SU-DHL-6 (cell line): ENCODE data around the gene BCL2.

ENCODE experiments used
- CTCF ChIP-seq: fragments of 200-600 bp; sonication (generic); IDR thresholded peaks from one replicate; pipeline ENCODE4 v1.5.1; 2017; ENCODE audit warnings: antibody characterized with exemption, mild to moderate bottlenecking, low read length, moderate library complexity; ENCODE audit not compliant: insufficient read depth, poor library complexity, severe bottlenecking
- EZH2phosphoT487 ChIP-seq: fragments of 200-600 bp; sonication (generic), shearing (Covaris generic); conservative IDR thresholded peaks from 2 replicates; pipeline ENCODE4 v1.6.1; 2018; ENCODE audit warnings: mild to moderate bottlenecking, antibody characterized with exemption, low read length, moderate library complexity, mixed read lengths

GRCh38 chr18:63079114-63079513 lies 240.5 kb downstream of the BCL2 start:
- TF ChIP-seq CTCF (no peak), EZH2phosphoT487 (no peak)
